NCI-H128 (cell line): ENCODE measurements around the gene MAP1LC3A.

ENCODE experiments used
- DNase-seq: peaks from one replicate; lab custom pipeline; 2025; ENCODE audit not compliant: unreplicated experiment; lab: John Stamatoyannopoulos, UW

Gene MAP1LC3A

DNA sequence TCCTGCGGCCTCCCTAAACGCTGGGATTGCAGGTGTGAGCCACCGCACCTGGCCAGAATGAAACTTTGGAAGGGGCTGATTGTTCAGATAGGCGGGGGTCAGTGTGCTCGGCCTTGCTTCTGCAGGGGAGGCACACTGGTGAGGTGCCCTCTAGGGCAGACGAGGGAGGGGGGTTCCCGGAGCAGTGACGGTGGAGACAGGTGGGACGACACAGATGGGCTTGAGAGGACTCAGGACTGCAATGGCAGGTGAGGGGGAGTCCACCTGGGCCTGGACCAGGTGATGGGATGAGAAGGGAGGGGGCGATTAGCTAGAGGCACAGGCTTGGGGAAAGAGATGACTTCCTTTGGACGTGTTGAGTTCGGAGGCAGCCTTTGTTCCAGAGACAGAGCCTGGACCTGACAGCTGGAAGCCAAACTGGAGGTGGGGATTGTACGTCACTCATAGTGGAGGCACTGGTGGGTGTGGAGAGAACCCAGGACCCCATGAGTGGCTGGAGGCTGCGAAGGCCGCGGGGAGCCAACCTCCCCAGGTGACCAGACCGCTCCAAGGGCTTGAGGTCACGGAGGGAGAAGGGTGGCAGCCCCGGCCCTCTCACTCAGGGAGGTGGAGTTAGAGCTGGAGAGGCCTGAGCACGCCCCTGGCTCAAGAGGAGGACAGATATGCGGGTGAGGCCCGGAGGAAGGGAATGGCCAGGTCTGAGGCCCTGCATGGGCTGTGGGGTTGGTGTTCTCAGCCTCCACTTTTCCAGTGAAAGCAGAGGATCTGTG lies 10.5 kb upstream of the MAP1LC3A start:
- no peak for DNase-seq

DNA sequence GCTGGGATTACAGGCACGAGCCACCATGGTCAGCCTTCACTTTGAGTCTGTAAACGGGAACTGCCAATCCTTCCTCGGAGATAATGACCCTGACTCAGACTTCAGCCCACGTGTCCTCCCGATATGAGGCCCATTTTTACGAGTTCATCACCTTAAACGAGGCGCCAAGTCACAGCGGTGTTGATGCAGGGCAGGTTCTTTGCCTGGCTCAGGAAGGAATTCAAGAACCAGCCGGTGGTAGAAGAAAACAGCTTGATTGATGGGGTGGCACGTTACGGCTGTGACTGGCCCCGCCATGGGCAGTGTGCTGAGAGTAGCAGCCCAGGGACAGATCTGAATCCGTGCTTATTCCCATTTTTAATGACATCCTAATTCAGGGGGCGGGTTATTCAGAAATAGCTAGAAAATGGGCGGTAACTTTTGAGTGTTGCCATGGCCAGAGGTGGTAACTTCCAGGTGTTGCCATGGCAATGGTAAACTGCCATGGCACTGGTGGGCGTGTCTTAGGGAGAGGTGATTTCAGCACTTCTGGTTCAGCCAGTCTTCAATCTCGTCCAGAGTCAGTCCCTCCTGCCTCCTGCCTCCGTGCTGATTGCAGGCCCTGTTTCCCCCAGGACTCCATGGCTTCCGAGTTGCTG lies 9.1 kb upstream of the MAP1LC3A start:
- no peak for DNase-seq

DNA sequence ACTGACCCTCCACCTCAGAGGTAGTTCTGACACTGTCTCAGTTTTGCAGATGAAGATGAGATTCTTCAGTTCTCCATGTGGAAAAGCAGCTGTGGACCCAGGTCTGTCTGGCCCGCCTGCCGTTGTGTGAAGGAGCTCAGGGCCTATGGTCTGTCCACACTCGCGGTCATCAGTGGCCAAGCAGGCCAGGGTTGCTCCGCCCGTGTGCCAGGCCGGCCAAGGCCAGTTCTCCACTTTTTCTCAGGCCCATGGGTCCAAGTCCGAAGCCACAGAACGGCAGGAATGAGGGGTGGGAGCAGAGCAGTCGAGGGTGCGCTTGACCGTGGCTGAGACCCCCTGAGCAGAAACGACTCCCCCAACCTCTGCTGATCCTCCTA lies 8.6 kb upstream of the MAP1LC3A start:
- no peak for DNase-seq

DNA sequence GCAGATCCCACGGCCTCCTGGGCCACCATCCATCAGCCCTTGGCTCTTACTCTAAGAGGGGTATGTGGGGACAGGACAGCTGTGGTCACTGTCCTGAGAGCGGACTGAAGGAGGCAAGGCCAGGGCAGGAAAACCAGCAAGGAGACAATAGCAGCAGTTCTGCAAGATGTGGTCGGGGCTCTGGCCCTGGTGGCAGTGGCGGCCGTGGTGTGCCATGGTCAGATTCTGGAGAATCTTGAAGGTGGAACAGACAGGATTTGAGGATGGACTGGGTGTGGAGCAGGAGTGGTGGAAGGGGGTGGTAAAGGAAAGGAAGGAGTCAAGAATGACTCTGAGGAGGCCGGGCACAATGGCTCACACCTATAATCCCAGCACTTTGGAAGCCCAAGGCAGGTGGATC lies 5.9 kb upstream of the MAP1LC3A start:
- no peak for DNase-seq

DNA sequence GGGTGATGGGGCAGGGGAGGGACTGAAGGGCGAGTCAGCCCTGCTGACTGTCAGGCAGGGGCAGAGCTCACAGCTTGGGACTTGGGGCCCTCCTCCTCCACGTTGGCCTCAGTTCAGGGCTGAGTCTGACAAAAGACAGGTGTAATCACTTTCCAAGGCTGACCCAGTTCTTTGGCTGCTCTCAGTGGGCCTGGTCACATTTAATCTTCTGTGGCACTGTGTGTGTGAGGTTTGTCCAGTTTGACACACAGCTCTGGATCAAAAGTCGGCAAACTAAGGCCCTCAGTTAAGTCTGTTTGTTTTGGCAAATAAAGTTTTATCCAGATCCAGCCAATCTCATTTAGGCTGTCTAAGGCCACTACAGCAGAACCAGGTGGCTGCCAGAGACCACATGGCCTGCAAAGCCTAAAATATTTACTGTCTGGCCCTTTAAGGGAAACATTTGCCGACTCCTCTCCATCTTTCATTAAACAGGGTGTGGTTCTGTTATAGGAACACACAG lies 5.1 kb upstream of the MAP1LC3A start:
- DNase-seq = no peak

DNA sequence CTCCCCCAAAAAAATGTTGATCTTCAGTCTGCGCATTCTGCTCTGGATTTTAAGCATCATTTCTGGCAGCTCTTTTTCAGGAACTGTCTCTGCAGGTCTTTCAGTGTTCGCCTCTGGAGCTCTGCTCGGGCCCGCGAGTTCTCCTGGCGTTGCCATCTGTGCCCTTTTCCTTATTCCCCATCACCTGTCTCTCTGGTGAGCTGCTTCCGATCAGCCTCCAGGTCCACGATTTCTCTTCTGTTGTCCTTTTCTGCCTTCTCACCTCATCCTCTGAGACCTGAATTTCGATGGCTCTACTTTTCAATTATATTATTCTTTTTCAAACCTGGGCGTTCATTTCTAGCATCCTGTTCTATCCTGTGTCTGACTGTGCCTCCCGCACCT lies 590 bp upstream of the MAP1LC3A start:
- no peak for DNase-seq

DNA sequence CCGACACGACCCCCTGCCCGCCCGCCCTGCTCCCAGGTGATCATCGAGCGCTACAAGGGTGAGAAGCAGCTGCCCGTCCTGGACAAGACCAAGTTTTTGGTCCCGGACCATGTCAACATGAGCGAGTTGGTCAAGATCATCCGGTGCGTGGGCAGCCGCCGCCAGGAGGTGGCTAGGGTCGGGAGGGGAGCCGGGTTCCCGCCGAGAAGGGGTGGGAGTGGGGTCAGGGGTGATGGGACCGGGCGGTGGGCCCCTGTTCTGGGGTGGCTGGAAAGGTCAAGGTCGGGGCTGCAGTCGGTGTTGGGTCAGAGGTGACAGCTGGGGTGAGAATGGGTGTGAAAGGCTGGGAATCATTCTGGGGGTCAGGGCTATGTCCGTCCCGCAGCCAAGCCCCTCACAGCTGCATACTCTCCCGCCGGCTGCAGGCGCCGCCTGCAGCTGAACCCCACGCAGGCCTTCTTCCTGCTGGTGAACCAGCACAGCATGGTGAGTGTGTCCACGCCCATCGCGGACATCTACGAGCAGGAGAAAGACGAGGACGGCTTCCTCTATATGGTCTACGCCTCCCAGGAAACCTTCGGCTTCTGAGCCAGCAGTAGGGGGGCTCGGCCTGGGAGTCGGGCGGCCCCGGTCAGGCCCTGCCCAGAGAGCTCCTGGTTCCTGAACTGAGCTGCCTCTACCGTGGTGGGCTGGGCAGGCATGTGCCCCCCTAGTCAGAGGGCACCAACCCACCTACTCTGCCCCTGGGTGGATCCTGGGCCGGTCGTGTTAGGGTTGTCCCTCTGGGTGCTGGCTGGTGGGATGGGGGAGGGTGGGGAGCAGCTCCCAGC lies 1.0 kb downstream of the MAP1LC3A start:
- DNase-seq = no peak

DNA sequence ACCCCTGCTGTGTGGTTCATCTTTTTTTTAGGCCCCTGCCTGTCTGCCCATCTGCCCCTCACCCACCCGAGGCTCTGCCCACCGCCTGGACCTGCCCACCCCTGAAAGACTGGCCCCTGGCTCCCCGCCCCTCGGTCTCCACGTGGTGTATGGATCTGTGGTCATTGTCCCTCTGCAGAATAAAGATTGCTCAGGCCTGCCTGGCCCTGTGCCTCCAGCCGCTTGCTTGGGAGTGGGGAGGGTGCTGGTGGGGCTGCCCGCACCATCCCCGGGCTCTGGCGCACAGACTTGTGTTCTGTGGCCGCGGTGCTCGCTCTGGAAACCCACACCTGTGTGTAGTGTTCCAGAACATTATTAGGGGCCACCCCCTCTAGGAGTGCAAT lies 1.6 kb downstream of the MAP1LC3A start:
- no peak for DNase-seq

DNA sequence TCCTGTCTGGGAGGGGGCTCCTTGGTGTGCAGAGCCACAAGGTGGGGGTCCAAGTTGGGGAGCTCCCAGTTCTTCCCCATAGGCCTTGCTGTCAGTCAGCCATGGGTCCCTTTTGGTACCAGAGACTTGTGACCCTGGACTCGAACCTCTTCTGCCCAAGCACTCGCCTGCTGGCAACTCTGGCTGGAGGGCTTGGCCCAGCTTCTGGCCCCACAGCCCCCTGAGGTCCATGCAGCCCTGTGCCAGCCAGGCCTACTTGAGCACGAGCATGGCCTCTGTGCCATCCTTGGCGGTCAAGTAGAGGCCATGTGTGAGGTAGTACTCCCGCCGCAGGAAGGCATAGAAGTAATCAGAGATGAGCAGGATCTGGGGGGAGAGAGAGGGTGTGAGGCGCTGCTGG lies 2.1 kb downstream of the MAP1LC3A start:
- no peak for DNase-seq

DNA sequence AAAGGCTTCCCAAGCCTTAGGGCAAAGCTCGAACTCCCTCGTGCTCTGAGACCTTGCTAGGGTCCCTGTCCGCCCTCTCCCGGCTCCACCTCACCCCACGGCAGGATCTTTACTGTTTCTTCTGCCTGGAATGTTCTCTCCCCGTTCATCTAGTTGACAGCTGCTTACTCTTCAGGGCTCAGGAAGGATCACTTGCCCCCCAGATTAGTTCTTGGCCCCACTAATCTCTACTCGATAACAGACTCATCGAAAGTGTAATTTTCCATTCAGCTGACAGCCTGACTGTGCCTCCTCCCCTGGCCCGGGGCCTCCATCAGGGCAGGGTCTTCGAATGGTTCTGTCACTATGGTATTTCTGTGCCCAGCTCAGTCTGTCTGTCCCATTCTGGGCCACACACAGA lies 3.1 kb downstream of the MAP1LC3A start:
- no peak for DNase-seq

DNA sequence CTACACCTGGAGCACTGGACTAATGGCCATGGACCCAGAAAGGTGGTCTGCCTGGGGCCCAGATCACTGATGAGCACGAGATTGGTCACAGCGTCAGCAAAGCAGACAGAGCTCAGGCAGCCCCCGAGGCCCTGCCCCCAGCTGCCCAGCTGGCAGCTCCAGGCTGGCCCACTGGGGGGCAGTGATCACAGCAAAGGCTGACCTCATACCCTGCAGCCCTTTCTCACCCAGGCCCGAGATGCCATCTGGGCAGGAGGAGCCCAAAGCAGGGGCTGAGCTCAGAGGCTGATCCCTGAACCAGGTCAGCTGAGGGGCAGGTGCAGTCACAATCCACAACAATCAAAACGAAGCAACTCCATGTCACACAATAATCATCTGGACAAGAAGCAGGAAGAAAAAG lies 4.1 kb downstream of the MAP1LC3A start:
- DNase-seq = no peak

DNA sequence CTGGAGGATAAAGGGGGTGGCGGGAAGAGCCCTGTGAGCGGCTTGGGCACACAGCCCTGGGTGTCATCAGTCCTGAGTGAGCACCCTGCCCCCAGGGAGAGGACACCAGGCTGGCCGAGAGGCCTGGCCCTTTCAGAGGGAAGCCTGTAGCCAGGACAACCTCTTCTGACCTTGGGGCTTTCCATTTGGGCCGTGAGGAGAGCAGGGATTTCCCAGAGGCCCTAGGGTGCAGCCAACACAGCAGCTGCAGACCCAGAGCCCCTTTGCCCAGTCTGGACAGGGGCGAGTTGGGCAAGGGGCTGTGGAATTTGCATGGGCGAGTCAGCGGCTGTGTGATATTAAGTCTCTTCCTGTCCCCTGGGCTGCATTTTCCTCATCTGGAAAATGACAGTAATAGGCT lies 6.3 kb downstream of the MAP1LC3A start:
- no peak for DNase-seq

DNA sequence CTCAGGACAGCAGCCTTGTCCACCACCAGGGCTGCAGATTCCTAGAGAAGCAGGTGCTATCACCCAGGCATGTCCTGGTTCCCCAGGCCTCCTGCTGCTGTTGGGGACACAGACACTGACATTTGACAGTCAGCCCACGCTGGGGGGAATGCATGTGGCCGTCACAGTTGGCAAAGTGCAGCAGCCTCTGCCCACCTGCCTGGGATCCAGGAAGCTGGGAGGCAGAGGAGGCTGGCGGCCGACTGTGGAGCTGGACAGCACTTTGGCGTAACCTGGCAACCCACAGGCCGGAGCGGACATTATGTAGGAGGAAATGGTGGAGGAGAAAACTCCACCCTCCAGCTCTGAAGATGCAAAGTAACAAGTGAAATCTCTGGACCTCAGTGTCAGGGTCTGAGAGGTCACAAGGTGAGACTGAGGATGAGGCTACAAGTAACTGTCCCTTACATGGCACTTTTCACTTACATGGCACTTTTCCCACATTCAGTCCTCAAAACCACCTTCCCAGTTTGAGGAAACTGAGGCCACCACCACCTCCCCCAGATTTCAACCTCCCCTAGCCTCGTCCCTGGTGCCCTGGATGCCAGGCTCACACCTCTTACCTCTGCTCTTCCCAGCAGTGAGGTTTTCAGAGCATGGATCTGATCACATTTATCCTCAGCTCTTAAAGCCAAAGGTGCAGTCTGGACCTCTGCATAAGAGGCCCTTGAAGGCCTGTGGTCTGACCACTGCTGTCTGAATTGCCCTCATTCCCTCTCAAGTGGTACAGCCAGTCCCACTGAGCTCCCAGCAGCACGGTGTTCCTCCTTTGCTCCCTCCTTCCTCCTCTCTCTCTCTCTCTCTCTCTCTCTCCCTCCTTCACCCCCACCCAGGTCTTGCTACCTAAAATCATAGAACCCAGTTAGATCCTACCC lies 8.7 kb downstream of the MAP1LC3A start:
- DNase-seq = no peak

DNA sequence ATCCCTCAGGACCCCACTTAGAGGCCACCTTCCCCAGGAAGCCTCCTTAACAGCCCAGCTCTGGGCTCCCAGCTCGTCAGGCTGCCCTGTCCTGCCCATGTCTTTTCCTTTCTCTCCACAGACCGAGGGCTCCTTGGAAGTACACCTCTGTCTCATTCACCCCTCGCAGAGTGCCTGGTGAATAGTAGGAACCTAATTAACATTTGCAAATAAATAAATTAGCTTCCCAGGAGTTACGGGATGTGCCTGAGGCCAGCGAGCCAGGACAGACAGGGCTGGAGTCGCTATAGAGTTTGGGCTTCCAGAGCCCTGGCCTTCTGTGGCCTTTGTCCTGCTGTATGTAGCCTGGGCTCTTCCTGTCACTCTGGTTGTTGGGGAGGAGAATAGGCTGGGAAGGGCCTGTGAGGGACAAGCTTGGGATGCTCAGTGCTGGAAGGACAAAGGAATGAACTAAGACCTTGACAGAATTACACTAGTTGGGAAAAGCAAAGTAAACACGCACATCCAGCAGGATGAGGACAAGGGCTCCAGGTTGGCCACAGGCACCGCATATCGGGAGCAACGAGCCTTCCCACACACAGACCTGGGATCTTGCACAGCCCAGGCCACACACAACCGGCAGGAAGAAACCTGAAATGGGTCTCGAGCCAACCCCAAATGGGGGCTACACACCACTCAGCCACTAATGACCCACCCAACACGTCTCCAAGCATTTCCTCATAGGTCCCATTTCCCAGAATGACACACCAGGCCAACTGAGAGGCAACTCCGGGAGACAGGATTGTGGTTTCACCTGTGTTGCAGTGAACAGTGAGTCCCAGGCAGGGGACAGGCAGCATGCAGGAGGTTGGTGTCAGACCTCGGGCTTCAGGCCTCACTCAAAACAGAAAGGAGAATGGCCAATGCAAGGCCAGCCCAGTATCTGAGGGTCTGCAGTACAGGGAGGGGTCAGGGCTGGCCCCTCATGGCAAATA lies 9.7 kb downstream of the MAP1LC3A start:
- DNase-seq = no peak

DNA sequence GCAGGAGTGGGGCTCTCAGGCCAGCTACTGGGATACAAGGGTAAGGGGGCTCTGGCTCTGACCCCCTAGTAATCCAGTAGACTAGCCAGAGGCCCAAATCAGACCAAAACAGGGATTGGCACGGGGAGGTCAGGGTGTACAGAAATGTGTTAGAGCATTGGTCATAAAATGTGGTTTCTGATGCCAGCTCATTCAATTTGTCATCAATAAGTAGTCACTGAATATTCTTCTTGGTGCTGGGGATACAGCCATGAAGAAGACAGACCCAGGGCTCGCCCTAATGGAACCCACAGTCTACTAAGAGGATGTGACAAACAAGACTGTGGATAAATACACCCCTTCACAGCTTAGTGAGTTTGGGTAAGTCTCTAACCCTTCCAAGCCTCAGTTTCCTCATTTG lies 11.1 kb downstream of the MAP1LC3A start:
- no peak for DNase-seq

DNA sequence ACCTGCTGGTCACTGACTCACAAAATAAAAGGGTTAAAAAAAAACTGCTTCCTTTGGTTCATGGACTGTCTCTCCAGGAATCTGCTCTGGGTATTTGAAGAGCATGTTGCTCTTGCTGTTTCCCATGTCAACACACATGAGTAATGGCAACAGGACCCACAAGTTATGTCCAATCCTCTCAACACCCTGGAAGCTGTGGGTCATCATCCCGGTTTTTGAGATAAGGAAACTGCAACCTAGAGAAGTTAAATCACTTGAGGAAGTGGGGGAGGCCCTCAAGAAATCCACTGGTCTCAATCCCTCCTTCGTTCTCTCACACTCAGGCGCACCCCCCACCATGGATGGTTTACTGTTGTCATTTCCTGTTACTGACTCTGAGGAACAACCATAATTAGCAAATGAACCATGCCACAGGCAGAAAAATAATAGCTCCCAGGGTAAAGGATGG lies 12.4 kb downstream of the MAP1LC3A start:
- DNase-seq = no peak

DNA sequence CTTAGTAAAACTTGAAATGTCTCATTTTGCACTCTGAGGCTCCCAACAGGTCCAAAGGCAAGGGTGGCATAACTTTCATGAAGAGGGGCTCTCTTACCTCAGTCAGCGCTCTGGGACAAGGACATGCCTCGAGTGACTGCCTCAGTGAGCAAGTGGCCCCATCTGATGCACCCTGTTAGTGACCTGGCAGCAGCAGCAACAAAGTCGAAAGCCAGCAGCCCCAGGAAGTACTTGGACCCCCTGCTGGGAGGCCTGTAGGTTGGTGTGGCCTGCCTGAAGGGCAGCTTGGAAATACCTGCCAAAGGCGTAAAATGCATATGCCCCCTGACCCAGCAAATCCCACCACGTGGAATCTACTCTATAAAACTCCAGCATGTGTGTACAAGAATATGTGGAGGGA lies 13.2 kb downstream of the MAP1LC3A start:
- no peak for DNase-seq

DNA sequence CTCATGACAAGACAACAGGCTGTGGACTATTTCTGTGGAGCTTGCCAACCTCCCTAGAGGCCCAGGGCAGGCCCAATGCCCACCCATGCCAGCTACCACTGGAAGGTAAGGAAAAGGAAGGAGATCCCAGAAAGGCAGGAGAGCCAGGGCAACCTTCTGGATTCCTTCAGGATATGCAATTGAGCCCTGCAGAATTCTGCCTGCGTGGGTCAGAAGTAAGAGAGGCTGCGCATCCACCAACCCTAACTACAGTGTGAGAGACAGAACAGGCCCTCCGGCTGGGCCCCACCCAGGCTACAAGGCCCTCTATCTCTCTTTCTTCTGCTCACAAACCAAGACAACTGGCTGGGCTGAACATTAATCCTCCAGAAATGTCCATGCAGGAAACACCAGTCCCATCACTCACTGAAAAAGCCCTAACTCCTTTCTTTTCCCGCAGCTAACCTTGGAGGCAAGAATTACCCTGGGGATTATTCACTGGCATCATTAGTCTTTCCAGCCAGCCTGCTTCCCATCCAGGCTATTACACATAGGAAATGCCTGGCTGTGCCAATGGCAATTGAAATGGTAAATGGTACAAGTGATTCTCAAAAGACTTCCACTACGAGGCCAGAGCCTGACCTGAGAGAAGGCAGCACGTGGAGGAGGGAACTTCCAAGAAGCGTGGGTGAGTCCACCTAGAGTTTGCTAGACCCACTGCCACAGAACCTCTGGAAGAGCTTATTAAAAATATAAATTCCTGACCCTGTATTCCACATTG lies 15.2 kb downstream of the MAP1LC3A start:
- no peak for DNase-seq

DNA sequence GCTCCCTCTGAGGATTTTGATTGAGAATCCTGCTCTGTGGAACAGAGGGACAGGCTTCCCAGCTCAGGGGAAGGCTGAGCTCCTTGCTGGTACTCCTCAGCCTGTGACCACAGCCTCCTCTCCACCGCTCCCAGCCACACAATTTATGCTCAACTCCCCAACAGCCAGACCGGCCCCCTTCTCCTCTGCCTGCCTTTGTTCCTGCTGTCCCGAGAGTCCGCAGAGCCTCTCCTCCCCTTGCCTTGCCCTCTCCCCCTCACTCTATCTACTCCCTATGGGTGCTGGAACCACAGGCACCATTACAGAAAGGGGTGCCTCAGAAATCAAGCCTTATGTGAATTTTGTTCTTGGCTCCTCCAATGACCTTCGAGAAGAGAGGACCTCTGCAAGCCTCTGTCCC lies 15.9 kb downstream of the MAP1LC3A start:
- DNase-seq = no peak
